Endodermal cell (in vitro differentiated cells): ENCODE results near the gene ICOS. TPM values are rescaled to one million over a fixed set of nuclear protein-coding genes. Genes with fewer than 3 reads are reported as not detected.
"Not testable (repeated sequence)": the region's sequence is repeated elsewhere in the genome, so short reads cannot be mapped to it uniquely, and the experiment has no call there.

ENCODE experiments used
- DNase-seq: peaks from one replicate; pipeline ENCODE4 v3.0.0-alpha.2; 2017
- H3K27ac ChIP-seq: 2 replicates; pipeline ENCODE4 v1.5.1; 2013; ENCODE audit warnings: mild to moderate bottlenecking, low read depth, low read length, moderate library complexity
- H3K27me3 ChIP-seq: 2 replicates; pipeline ENCODE4 v1.6.1; 2013; ENCODE audit warnings: mild to moderate bottlenecking, low read length, moderate library complexity; ENCODE audit not compliant: insufficient read depth, control insufficient read depth, poor library complexity, severe bottlenecking
- H3K36me3 ChIP-seq: 2 replicates; pipeline ENCODE4 v1.7.0; 2013; ENCODE audit warnings: mild to moderate bottlenecking, low read length, moderate library complexity; ENCODE audit not compliant: control insufficient read depth, insufficient read depth
- H3K4me1 ChIP-seq: one replicate; pipeline ENCODE4 v1.7.0; 2013; ENCODE audit warnings: low read length; ENCODE audit not compliant: control insufficient read depth, insufficient read depth
- H3K4me3 ChIP-seq: 2 replicates; pipeline ENCODE4 v1.5.1; 2013; ENCODE audit warnings: mild to moderate bottlenecking, low read length, moderate library complexity
- H3K9ac ChIP-seq: 2 replicates; pipeline ENCODE4 v1.6.1; 2013; ENCODE audit warnings: mild to moderate bottlenecking, low read length, moderate library complexity; ENCODE audit not compliant: poor library complexity, severe bottlenecking; ENCODE audit errors: extremely low read depth
- H3K9me3 ChIP-seq: 2 replicates; pipeline ENCODE4 v1.6.1; 2013; ENCODE audit warnings: mild to moderate bottlenecking, low read length, moderate library complexity; ENCODE audit not compliant: control insufficient read depth
- H3K27ac Mint-ChIP-seq: 2 replicates; pipeline ENCODE4 v1.8.0; 2020; ENCODE audit warnings: mixed read lengths
- H3K27me3 Mint-ChIP-seq: 2 replicates; pipeline ENCODE4 v1.8.0; 2021; ENCODE audit warnings: mild to moderate bottlenecking, mixed read lengths; ENCODE audit not compliant: insufficient read depth
- H3K36me3 Mint-ChIP-seq: 2 replicates; pipeline ENCODE4 v1.8.0; 2020; ENCODE audit warnings: low read depth, mixed read lengths
- H3K4me1 Mint-ChIP-seq: 2 replicates; pipeline ENCODE4 v1.8.0; 2020; ENCODE audit warnings: mixed read lengths
- H3K4me3 Mint-ChIP-seq: 2 replicates; pipeline ENCODE4 v1.8.0; 2020; ENCODE audit warnings: mild to moderate bottlenecking, moderate library complexity, mixed read lengths
- H3K9me3 Mint-ChIP-seq: 2 replicates; pipeline ENCODE4 v1.8.0; 2020; ENCODE audit warnings: mild to moderate bottlenecking, mixed read lengths
- CTCF ChIP-seq: fragments of 200-600 bp; sonication (generic); conservative IDR thresholded peaks from 2 replicates; pipeline ENCODE4 v1.5.0; 2021; ENCODE audit warnings: antibody characterized with exemption, mild to moderate bottlenecking
- WGBS, 2 experiments: methylation state at CpG; one replicate each; pipeline versions ENCODE4 v1.1.5 to v1.1.7; 2013; ENCODE audit warnings: missing lambda C conversion rate in 2 of 2, mixed read lengths in 1 of 2; ENCODE audit not compliant: insufficient coverage in 1 of 2, insufficient read length in 1 of 2; 5-methylcytosine and 5-hydroxymethylcytosine counted together
- total RNA-seq, 2 donors: library from RNA; stranded (reverse); fragmentation: NEBNext Ultra II Directional in 1 of 2; extraction: Animal tissue kit (Norgen Biotek cat#: 25700) in 1 of 2; gene quantifications; 2 replicates in 1 of 2; 3 replicates in 1 of 2; pipeline ENCODE4 v1.2.1, GENCODE V29; 2021

Gene ICOS
- total RNA-seq, 2 donors from 2014 or later, result not detected

GRCh38 chr2:203982276-203982675 is 45.7 kb downstream of the ICOS start:
- H3K4me3 ChIP-seq, result no peak overlapping the region
- H3K27ac Mint-ChIP-seq, result no peak overlapping the region
- H3K9me3 Mint-ChIP-seq, result no peaks in the 10 kb centered on the region
- no peak for TF ChIP-seq CTCF
- no peaks in the 10 kb centered on the region for H3K9me3 ChIP-seq
- no peaks in the 10 kb centered on the region for H3K36me3 Mint-ChIP-seq
- no peak overlapping the region for H3K4me3 Mint-ChIP-seq
- H3K4me1 ChIP-seq, result no peaks in the 10 kb centered on the region
- H3K36me3 ChIP-seq, result no peaks in the 10 kb centered on the region
- no peaks in the 10 kb centered on the region for H3K4me1 Mint-ChIP-seq
- H3K27ac ChIP-seq, result no peak overlapping the region
- DNase-seq, result no peak
- 89 to 100% methylated on average over 1 to 3 of the region's 3 CpGs for WGBS, 2 experiments
- no peaks in the 10 kb centered on the region for H3K27me3 ChIP-seq
- no peaks in the 10 kb centered on the region for H3K27me3 Mint-ChIP-seq
- H3K9ac ChIP-seq, result no peak overlapping the region

- no peak overlapping the region for H3K9ac ChIP-seq
- H3K36me3 ChIP-seq, result no peaks in the 10 kb centered on the region
- 86 to 93% methylated on average over 4 to 5 of the region's 5 CpGs for WGBS, 2 experiments
- H3K9me3 ChIP-seq, result no peaks in the 10 kb centered on the region
- H3K4me3 ChIP-seq, result no peak overlapping the region
- H3K4me1 Mint-ChIP-seq, result no peaks in the 10 kb centered on the region
- H3K36me3 Mint-ChIP-seq, result no peaks in the 10 kb centered on the region
- H3K4me3 Mint-ChIP-seq, result no peak overlapping the region
- no peaks in the 10 kb centered on the region for H3K27me3 ChIP-seq
- H3K9me3 Mint-ChIP-seq, result no peaks in the 10 kb centered on the region
- no peak for TF ChIP-seq CTCF
- H3K27ac Mint-ChIP-seq, result no peak overlapping the region
- H3K27me3 Mint-ChIP-seq, result no peaks in the 10 kb centered on the region
- no peak overlapping the region for H3K27ac ChIP-seq
- H3K4me1 ChIP-seq, result no peaks in the 10 kb centered on the region
- no peak for DNase-seq
These were observed 46.6 kb downstream of the ICOS start for GRCh38 chr2:203983064-203983715.

- not testable (repeated sequence) for H3K27ac ChIP-seq, H3K9ac ChIP-seq, H3K4me1 Mint-ChIP-seq, DNase-seq, H3K36me3 ChIP-seq, H3K27ac Mint-ChIP-seq, H3K27me3 Mint-ChIP-seq, H3K4me3 Mint-ChIP-seq, H3K27me3 ChIP-seq, H3K36me3 Mint-ChIP-seq, H3K4me1 ChIP-seq, H3K9me3 Mint-ChIP-seq, H3K4me3 ChIP-seq, H3K9me3 ChIP-seq
- 82 to 100% methylated on average over 1 to 3 of the region's 3 CpGs for WGBS, 2 experiments
These were observed 49.4 kb downstream of the ICOS start for GRCh38 chr2:203985978-203986377.

- no peaks in the 10 kb centered on the region for H3K9me3 ChIP-seq
- H3K9me3 Mint-ChIP-seq, result no peaks in the 10 kb centered on the region
These were observed 51.4 kb downstream of the ICOS start for GRCh38 chr2:203987959-203988358.

More at GRCh38 chr2:203987959-203988358, 51.4 kb downstream of the ICOS start:
- TF ChIP-seq CTCF, result no peak
- H3K36me3 Mint-ChIP-seq, result no peaks in the 10 kb centered on the region
- Histone ChIP-seq H3K27ac (no peak overlapping the region), H3K27me3 (no peaks in the 10 kb centered on the region), H3K4me3 (no peak overlapping the region), H3K36me3 (no peaks in the 10 kb centered on the region), H3K9ac (no peak overlapping the region), H3K4me1 (no peaks in the 10 kb centered on the region)
- DNase-seq, result no peak
- no peaks in the 10 kb centered on the region for H3K4me1 Mint-ChIP-seq
- H3K27ac Mint-ChIP-seq, result no peak overlapping the region
- WGBS, 2 experiments, result 95 to 100% methylated on average over 1 to 2 of the region's 2 CpGs
- no peaks in the 10 kb centered on the region for H3K27me3 Mint-ChIP-seq
- H3K4me3 Mint-ChIP-seq, result no peak overlapping the region
